ENCODE measurements around the gene ADRA1B. TPM values are rescaled to one million over a fixed set of nuclear protein-coding genes. Genes with fewer than 3 reads are reported as not detected.

Gene ADRA1B
- polyA plus RNA-seq, 4 donors, result 0.25 to 0.45 (median 0.31) TPM; not detected in 1

- Histone ChIP-seq H3K27me3 (ENCODE audit: control insufficient read depth in 3 of 3, insufficient read depth in 3 of 3, low read length in 3 of 3) (peaks cover 3 to 69% (median 16%) of the 10 kb centered on the region in 3 donors), H3K36me3 (ENCODE audit: control insufficient read depth in 3 of 3, insufficient read depth in 2 of 3, low read depth in 1 of 3, low read length in 3 of 3) (no peaks in the 10 kb centered on the region), H3K4me1 (ENCODE audit: control insufficient read depth in 3 of 3, insufficient read depth in 2 of 3, low read depth in 1 of 3, low read length in 2 of 3) (peaks cover 0 to 2% (median 0%) of the 10 kb centered on the region in 3 donors), H3K9me3 (ENCODE audit: control insufficient read depth in 2 of 2, insufficient read depth in 1 of 2, low read depth in 1 of 2, low read length in 1 of 2) (no peaks in the 10 kb centered on the region), H3K27ac (ENCODE audit: low read depth in 1 of 3, low read length in 2 of 3) (no peak overlapping the region), H3K4me3 (ENCODE audit: low read depth in 1 of 3, low read length in 3 of 3) (no peak overlapping the region)
- WGBS, 3 donors, result 25 to 34% (median 32%) methylated on average over 40 to 48 of the region's 50 CpGs
- DNase-seq (no peak), FAIRE-seq (no peak)
Measured at GRCh38 chr5:159972538-159973362, 56.5 kb downstream of the ADRA1B start.

GRCh38 chr5:159975462-159976019 lies 59.3 kb downstream of the ADRA1B start:
- 47 to 57% (median 55%) methylated on average over 2 of the region's 2 CpGs for WGBS, 3 donors
- Histone ChIP-seq H3K27ac (ENCODE audit: low read depth in 1 of 3, low read length in 2 of 3) (no peak overlapping the region), H3K4me3 (ENCODE audit: low read depth in 1 of 3, low read length in 3 of 3) (no peak overlapping the region), H3K27me3 (ENCODE audit: control insufficient read depth in 3 of 3, insufficient read depth in 3 of 3, low read length in 3 of 3) (peaks cover 3 to 68% (median 11%) of the 10 kb centered on the region in 3 donors), H3K36me3 (ENCODE audit: control insufficient read depth in 3 of 3, insufficient read depth in 2 of 3, low read depth in 1 of 3, low read length in 3 of 3) (no peaks in the 10 kb centered on the region), H3K9me3 (ENCODE audit: control insufficient read depth in 2 of 2, insufficient read depth in 1 of 2, low read depth in 1 of 2, low read length in 1 of 2) (no peaks in the 10 kb centered on the region), H3K4me1 (ENCODE audit: control insufficient read depth in 3 of 3, insufficient read depth in 2 of 3, low read depth in 1 of 3, low read length in 2 of 3) (peaks cover 0 to 2% (median 0%) of the 10 kb centered on the region in 3 donors)
- FAIRE-seq (no peak), DNase-seq (peak in 1 of 2 donors; percentile 2)

GRCh38 chr5:159976921-159977320 lies 60.6 kb downstream of the ADRA1B start:
- Histone ChIP-seq H3K36me3 (ENCODE audit: control insufficient read depth in 3 of 3, insufficient read depth in 2 of 3, low read depth in 1 of 3, low read length in 3 of 3) (no peaks in the 10 kb centered on the region), H3K27ac (ENCODE audit: low read depth in 1 of 3, low read length in 2 of 3) (no peak overlapping the region), H3K27me3 (ENCODE audit: control insufficient read depth in 3 of 3, insufficient read depth in 3 of 3, low read length in 3 of 3) (peaks cover 3 to 58% (median 8%) of the 10 kb centered on the region in 3 donors), H3K9me3 (ENCODE audit: control insufficient read depth in 2 of 2, insufficient read depth in 1 of 2, low read depth in 1 of 2, low read length in 1 of 2) (no peaks in the 10 kb centered on the region), H3K4me3 (ENCODE audit: low read depth in 1 of 3, low read length in 3 of 3) (no peak overlapping the region), H3K4me1 (ENCODE audit: control insufficient read depth in 3 of 3, insufficient read depth in 2 of 3, low read depth in 1 of 3, low read length in 2 of 3) (no peaks in the 10 kb centered on the region)
- DNase-seq (no peak), FAIRE-seq (no peak)
- WGBS, 3 donors, result 83 to 96% (median 95%) methylated on average over 3 of the region's 3 CpGs

DNA sequence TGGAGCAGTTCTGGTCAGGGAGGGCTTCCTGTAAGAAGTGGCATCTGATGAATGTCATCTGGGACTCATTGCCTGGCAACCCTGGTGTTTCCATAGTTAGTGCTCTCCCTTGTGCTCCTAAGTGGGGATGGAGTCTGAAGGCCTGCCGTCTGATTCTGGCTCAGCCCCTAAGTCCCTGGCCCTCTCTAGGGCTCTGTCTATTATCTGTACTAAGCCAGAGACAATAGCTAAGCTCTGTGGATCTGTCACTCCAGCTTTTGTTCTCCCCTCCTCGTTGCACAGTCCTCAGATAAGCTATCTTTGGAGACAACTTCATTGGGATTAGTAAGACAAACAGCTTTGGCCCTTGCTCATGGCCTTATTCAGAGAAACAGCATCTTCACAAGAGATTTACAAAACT lies 62.1 kb downstream of the ADRA1B start:
- H3K36me3 ChIP-seq (ENCODE audit: control insufficient read depth in 3 of 3, insufficient read depth in 2 of 3, low read depth in 1 of 3, low read length in 3 of 3), result no peaks in the 10 kb centered on the region
- no peak overlapping the region for H3K4me3 ChIP-seq (ENCODE audit: low read depth in 1 of 3, low read length in 3 of 3)
- no peak overlapping the region for H3K27ac ChIP-seq (ENCODE audit: low read depth in 1 of 3, low read length in 2 of 3)
- no peaks in the 10 kb centered on the region for H3K9me3 ChIP-seq (ENCODE audit: control insufficient read depth in 2 of 2, insufficient read depth in 1 of 2, low read depth in 1 of 2, low read length in 1 of 2)
- DNase-seq, result no peak
- no peak for FAIRE-seq
- H3K4me1 ChIP-seq (ENCODE audit: control insufficient read depth in 3 of 3, insufficient read depth in 2 of 3, low read depth in 1 of 3, low read length in 2 of 3), result no peaks in the 10 kb centered on the region
- WGBS, 3 donors, result 10 to 28% (median 18%) methylated on average over 2 of the region's 2 CpGs
- peaks cover 0 to 57% (median 2%) of the 10 kb centered on the region in 3 donors for H3K27me3 ChIP-seq (ENCODE audit: control insufficient read depth in 3 of 3, insufficient read depth in 3 of 3, low read length in 3 of 3)

DNA sequence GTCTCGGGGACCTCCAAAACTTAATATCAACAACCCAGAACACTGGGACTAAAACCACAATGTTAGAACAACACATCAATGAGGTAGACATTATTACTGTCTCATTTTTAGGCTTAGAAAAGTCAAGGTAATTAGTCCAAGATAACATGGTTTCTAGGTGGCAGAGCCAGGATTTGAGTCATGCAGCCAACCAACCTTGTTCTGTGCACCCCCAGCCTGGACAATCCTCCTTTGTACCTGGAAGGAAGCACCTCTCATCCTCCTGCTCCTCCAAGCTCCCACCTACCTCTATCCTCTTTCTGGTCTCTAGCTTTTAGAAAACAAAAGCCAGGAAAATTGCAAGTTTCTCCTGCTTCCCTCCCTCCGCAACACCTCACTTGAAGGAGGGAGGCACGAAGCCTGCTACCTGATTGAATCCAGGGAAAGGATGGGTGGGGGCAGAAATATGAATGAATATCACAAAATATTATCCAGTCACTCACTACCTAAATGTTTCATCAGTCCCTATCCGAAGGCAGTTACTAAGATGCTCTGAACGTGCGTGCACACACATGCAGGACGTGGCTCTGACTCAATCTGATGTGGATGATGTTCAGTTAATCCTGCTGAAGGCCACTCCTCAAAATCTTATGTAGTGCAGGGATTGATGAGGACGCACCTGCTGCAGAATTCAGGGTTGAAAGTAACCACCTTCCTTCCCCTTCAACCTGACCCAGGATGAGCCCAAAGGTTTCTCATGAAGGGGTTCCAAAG lies 66.3 kb downstream of the ADRA1B start:
- Histone ChIP-seq H3K36me3 (ENCODE audit: control insufficient read depth in 3 of 3, insufficient read depth in 2 of 3, low read depth in 1 of 3, low read length in 3 of 3) (no peaks in the 10 kb centered on the region), H3K4me3 (ENCODE audit: low read depth in 1 of 3, low read length in 3 of 3) (no peak overlapping the region), H3K27ac (ENCODE audit: low read depth in 1 of 3, low read length in 2 of 3) (no peak overlapping the region), H3K27me3 (ENCODE audit: control insufficient read depth in 3 of 3, insufficient read depth in 3 of 3, low read length in 3 of 3) (peaks cover 0 to 35% (median 0%) of the 10 kb centered on the region in 3 donors), H3K4me1 (ENCODE audit: control insufficient read depth in 3 of 3, insufficient read depth in 2 of 3, low read depth in 1 of 3, low read length in 2 of 3) (peaks cover 0 to 4% (median 0%) of the 10 kb centered on the region in 3 donors), H3K9me3 (ENCODE audit: control insufficient read depth in 2 of 2, insufficient read depth in 1 of 2, low read depth in 1 of 2, low read length in 1 of 2) (no peaks in the 10 kb centered on the region)
- FAIRE-seq (no peak), DNase-seq (no peak)
- 82 to 86% (median 82%) methylated on average over 8 of the region's 8 CpGs for WGBS, 3 donors

DNA sequence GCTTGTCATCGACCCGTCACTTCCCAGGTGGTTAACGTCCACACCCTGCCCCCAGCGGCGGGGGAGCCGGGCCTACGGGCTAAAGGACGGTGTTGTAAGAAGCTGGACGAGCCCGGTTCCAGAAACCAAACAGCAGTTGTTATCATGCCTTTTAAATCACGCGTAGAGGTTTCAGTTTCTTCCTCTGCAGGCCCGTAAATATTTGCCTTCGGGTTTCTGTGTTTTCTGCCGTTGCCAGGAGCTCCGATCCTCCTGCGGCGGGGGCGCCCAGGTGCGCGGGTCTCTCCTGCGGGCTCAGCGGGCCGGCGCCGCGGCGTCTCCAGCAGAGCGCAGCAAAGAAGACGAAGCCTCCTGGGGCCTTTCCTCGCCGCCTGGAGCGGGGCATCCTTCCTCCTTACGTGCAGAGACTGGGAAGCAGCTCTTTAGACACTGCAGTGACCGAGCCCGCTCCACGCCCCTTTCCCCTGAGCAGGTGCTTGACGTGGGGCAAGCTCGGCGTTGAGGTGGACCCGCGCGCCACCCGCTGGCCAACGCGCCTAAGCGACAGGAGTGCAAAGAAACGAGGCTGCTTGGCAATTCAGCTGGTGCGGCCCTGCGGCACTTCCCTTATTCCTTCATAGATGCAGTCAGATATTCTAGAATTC lies 70.9 kb downstream of the ADRA1B start:
- peak; percentile 78 to 93 for DNase-seq
- no peaks in the 10 kb centered on the region for H3K9me3 ChIP-seq (ENCODE audit: control insufficient read depth in 2 of 2, insufficient read depth in 1 of 2, low read depth in 1 of 2, low read length in 1 of 2)
- H3K27ac ChIP-seq (ENCODE audit: low read depth in 1 of 3, low read length in 2 of 3), result peak overlapping the region in 2 of 3 donors; percentile 42 to 52
- WGBS, 3 donors, result 1% methylated on average over 50 of the region's 50 CpGs
- H3K4me1 ChIP-seq (ENCODE audit: control insufficient read depth in 3 of 3, insufficient read depth in 2 of 3, low read depth in 1 of 3, low read length in 2 of 3), result peaks cover 0 to 4% (median 0%) of the 10 kb centered on the region in 3 donors
- no peak for FAIRE-seq
- H3K27me3 ChIP-seq (ENCODE audit: control insufficient read depth in 3 of 3, insufficient read depth in 3 of 3, low read length in 3 of 3), result peaks cover 0 to 25% (median 0%) of the 10 kb centered on the region in 3 donors
- no peaks in the 10 kb centered on the region for H3K36me3 ChIP-seq (ENCODE audit: control insufficient read depth in 3 of 3, insufficient read depth in 2 of 3, low read depth in 1 of 3, low read length in 3 of 3)
- H3K4me3 ChIP-seq (ENCODE audit: low read depth in 1 of 3, low read length in 3 of 3), result peak overlapping the region in 2 of 3 donors; percentile 35 to 44

DNA sequence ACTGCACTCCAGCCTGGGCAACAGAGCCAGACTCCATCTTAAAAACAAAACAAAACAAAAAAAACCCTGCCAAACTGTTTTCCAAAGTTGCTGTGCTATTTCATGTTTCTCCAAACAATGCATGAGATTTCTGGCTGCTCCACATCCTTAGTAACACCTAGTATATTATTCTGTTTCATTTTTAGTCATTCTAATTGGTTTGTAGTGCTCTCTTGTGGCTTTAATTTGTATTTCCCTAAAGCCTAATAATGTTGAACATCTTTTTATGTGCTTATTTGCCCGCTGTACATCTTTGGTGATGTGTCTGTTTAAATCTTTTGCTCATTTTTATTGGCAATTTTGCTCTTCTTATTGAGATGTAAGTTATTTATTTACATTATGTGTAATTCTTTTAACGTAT lies 74.2 kb downstream of the ADRA1B start:
- FAIRE-seq (no peak), DNase-seq (no peak)
- Histone ChIP-seq H3K27ac (ENCODE audit: low read depth in 1 of 3, low read length in 2 of 3) (no peak overlapping the region), H3K4me3 (ENCODE audit: low read depth in 1 of 3, low read length in 3 of 3) (no peak overlapping the region), H3K9me3 (ENCODE audit: control insufficient read depth in 2 of 2, insufficient read depth in 1 of 2, low read depth in 1 of 2, low read length in 1 of 2) (peaks cover 0 to 17% of the 10 kb centered on the region in 2 donors), H3K36me3 (ENCODE audit: control insufficient read depth in 3 of 3, insufficient read depth in 2 of 3, low read depth in 1 of 3, low read length in 3 of 3) (no peaks in the 10 kb centered on the region), H3K27me3 (ENCODE audit: control insufficient read depth in 3 of 3, insufficient read depth in 3 of 3, low read length in 3 of 3) (peaks cover 0 to 18% (median 0%) of the 10 kb centered on the region in 3 donors), H3K4me1 (ENCODE audit: control insufficient read depth in 3 of 3, insufficient read depth in 2 of 3, low read depth in 1 of 3, low read length in 2 of 3) (peaks cover 0 to 4% (median 0%) of the 10 kb centered on the region in 3 donors)
- 78 to 84% (median 83%) methylated on average over 2 of the region's 2 CpGs for WGBS, 3 donors

DNA sequence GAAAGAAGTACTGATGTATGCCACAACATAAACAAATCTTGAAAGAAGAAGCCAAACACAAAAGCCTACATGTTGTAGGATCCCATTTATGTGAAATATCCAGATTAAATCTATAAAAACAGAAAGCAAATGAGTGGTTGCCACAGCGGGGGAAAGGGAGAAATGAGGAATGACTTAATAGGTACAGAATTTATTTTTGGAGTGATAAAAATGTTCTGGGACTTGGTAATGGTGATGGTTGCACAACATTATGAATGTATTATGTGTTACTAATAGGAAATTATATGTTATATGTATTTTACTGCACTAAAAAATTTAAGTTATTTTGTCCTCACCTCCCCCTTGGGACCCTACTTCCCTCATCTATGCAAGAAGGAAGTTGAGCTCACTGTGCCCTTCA lies 76.3 kb downstream of the ADRA1B start:
- no peak for DNase-seq
- WGBS, 3 donors, result 85 to 100% (median 96%) methylated on average over 1 of the region's 1 CpG
- H3K4me3 ChIP-seq (ENCODE audit: low read depth in 1 of 3, low read length in 3 of 3), result no peak overlapping the region
- no peak overlapping the region for H3K27ac ChIP-seq (ENCODE audit: low read depth in 1 of 3, low read length in 2 of 3)
- H3K4me1 ChIP-seq (ENCODE audit: control insufficient read depth in 3 of 3, insufficient read depth in 2 of 3, low read depth in 1 of 3, low read length in 2 of 3), result no peaks in the 10 kb centered on the region
- FAIRE-seq, result no peak
- peaks cover 0 to 12% (median 0%) of the 10 kb centered on the region in 3 donors for H3K27me3 ChIP-seq (ENCODE audit: control insufficient read depth in 3 of 3, insufficient read depth in 3 of 3, low read length in 3 of 3)
- H3K9me3 ChIP-seq (ENCODE audit: control insufficient read depth in 2 of 2, insufficient read depth in 1 of 2, low read depth in 1 of 2, low read length in 1 of 2), result peaks cover 0 to 17% of the 10 kb centered on the region in 2 donors
- H3K36me3 ChIP-seq (ENCODE audit: control insufficient read depth in 3 of 3, insufficient read depth in 2 of 3, low read depth in 1 of 3, low read length in 3 of 3), result no peaks in the 10 kb centered on the region
